PC-9 (cell line): ENCODE results near the gene ADGRB3.

Source experiments
- CTCF ChIP-seq: fragments of 200-600 bp; sonication (generic); conservative IDR thresholded peaks from 2 replicates; pipeline ENCODE4 v1.6.1; 2017; ENCODE audit warnings: mixed run types, antibody characterized with exemption, mild to moderate bottlenecking, moderate library complexity
- EZH2 ChIP-seq: fragments of 200-600 bp; sonication (generic); IDR thresholded peaks from 2 replicates; pipeline ENCODE4 v1.8.0; 2017; ENCODE audit warnings: antibody characterized with exemption, low read depth

DNA sequence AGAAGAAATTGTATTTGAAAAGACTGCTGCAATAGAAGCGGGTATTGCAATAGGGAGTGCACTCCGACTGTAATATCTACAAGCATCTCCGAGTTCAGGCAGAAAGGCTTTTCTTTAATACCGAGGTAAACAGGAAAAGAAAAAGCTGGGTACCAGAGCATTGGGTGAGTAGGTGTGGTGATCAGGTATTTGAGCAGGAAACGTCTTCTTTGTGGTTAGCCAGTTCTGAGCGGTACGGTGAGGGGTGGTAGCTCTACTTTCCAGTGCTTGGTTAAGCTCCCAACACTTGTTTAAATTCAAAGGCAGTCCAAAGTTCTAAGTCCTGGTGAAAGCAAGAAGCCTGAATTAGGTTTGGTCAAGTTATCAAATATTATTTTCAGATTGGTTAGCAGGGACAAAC is 757.7 kb downstream of the ADGRB3 start:
- no peak for TF ChIP-seq CTCF
- no peak for TF ChIP-seq EZH2
